GM21381 (cell line): ENCODE data around the gene DDR2.
"Not testable (repeated sequence)": the region's sequence is repeated elsewhere in the genome, so short reads cannot be mapped to it uniquely, and the experiment has no call there.

Experiments used
- ATAC-seq: cut with Tn5 transposase; IDR thresholded peaks from one replicate; pipeline ENCODE4 v1.9.1; 2021; ENCODE audit warnings: mild to moderate bottlenecking, moderate library complexity; ENCODE audit not compliant: unreplicated experiment

The DDR2 gene

GRCh38 chr1:162632217-162632666 lies at the start of gene DDR2:
Gene DDR2 (plus strand): TSS chr1:162632464. CDS start chr1:162719064, 86,600 bp downstream.
- ATAC-seq = no peak

- ATAC-seq = not testable (repeated sequence)
Observed at GRCh38 chr1:162582901-162583300, 49.4 kb upstream of the DDR2 start.

DNA sequence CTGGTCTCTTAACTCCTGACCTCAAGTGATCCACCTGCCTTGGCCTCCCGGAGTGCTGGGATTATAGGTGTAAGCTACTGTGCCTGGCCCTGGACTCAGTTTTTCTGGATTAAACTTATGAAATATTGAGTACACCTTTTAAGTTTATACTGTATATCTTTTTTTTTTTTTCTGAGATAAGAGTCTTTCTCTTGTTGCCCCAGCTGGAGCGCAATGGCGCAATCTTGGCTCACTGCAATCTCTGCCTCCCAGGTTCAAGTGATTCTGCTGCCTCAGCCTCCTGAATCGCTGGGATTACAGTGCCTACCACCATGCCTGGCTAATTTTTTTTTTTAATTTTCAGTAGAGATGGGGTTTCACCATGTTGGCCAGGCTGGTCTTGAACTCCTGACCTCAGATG lies 47.2 kb upstream of the DDR2 start:
- not testable (repeated sequence) for ATAC-seq

DNA sequence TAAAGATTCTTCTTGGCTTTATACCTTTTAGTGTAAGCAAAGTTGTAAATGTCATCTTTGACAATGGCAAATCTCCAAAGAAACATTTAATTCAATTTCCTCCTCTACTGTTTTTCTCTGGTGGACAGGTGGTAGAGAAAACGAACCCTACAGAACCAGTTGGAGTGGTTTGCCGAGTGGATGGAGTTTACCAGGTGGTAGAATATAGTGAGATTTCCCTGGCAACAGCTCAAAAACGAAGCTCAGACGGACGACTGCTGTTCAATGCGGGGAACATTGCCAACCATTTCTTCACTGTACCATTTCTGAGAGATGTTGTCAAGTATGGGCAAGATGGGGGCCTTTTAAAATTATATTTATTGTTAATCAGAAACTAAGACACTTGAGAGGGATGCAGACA lies 44.9 kb upstream of the DDR2 start:
- no peak for ATAC-seq

GRCh38 chr1:162587761-162588260 lies 44.5 kb upstream of the DDR2 start:
- no peak for ATAC-seq

- no peak for ATAC-seq
Observed at GRCh38 chr1:162590101-162590500, 42.2 kb upstream of the DDR2 start.

- no peak for ATAC-seq
Observed at GRCh38 chr1:162590686-162591085, 41.6 kb upstream of the DDR2 start.

GRCh38 chr1:162596514-162597170 lies 35.6 kb upstream of the DDR2 start:
- ATAC-seq = no peak

DNA sequence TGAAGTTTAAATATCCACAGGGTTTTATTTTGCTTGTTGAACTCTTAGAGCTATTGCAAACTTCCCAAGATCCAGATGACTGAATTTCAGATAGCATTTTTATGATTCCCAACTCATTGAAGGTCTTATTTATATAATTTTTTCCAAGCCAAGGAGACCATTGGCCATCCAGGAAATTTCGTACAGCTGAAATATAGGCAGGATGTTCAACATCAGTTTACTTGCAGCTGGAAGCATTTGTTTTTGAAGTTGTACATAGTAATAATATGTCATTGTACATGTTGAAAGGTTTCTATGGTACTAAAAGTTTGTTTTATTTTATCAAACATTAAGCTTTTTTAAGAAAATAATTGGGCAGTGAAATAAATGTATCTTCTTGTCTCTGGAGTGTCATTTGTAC lies 32.8 kb upstream of the DDR2 start:
- no peak for ATAC-seq

DNA sequence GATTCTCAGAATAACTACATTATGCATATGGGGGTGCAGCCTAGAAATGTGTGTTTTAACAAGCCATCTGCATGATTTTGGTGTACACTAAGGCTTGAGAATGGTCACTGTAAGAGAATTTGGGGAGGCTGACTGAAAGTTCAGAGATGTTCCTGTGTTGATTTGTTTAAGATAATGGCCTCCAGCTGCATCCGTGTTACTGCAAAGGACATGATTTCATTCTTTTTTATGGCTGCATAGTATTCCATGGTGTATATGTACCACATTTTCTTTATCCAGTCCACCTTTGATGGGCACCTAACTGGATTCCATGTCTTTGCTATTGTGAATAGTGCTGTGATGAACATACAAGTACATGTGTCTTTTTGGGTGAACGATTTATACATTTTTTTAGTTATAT lies 29.1 kb upstream of the DDR2 start:
- not testable (repeated sequence) for ATAC-seq

DNA sequence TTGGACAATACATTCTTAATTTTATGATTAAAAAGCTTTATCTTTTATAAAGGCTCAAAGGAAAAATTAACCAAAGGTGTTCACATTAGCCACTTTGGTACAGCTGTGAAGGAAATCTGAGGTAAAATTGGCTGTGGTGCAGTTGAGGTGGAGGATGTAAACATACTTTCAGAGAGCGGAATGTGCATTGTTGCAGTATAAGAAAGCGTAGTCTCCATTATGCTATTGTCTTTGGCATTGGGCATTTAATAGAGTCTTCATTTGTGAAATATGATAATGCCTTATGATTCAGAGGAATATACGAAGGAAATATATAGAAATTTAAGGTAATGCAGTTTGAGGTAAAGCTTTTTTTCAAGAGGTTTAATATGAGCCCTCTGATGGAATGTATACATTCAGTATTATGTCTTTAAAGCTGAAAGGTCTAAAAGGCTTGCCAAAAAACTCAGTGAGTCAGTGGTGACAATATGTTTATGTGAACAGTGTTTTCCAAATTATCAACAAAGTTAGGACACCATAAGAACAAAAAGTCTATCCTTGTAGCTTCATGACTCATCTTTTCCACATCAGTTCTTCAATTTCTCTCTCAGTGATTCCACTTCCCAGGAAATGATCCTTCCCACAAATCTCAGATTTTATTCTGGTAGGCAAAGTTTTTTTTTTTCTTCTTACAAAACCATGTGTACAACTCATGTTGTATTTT lies 26.9 kb upstream of the DDR2 start:
- no peak for ATAC-seq

DNA sequence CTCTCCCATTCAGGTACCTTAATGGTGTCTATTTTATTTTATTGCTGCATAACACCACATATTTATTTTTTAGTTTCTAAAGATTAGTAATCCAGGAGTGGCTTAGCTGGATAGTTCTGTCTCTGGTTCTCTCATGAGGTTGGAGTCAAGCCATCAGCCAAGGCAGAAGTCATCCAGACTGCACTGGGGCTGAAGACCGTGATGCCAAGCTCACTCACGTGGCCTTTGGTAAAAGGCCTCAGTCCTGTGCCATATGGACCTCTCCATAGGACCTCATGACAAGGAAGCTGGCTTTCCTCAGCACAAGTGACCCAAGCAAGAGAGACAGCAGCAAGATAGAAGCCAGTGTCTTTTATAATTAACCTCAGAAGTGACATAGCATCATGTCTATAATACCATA lies 23.0 kb upstream of the DDR2 start:
- no peak for ATAC-seq

- ATAC-seq = no peak
Observed at GRCh38 chr1:162612606-162613400, 19.5 kb upstream of the DDR2 start.

GRCh38 chr1:162616848-162617247 lies 15.4 kb upstream of the DDR2 start:
- ATAC-seq = no peak

- ATAC-seq = no peak
Observed at GRCh38 chr1:162617513-162617912, 14.8 kb upstream of the DDR2 start.

- ATAC-seq = no peak
Observed at GRCh38 chr1:162619076-162619475, 13.2 kb upstream of the DDR2 start.

DNA sequence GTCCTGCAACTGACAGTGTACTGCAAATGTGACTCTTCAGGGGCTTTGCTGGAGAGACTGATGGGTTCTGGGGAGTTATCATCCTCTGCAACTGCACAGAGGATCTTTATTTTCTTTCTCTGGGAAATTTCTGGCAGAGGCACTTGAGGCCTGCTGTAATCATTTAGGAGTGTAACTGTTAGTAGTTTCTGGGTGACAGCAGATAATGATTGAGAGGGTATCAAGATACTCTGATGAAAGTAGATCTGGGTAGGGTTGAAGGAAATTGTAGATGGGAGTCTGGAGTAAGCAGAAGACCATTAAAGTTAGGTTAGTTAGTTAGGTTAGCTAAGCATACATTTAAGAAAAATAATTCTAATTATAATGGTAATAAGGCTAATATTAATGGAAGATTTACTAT lies 11.0 kb upstream of the DDR2 start:
- ATAC-seq = no peak

DNA sequence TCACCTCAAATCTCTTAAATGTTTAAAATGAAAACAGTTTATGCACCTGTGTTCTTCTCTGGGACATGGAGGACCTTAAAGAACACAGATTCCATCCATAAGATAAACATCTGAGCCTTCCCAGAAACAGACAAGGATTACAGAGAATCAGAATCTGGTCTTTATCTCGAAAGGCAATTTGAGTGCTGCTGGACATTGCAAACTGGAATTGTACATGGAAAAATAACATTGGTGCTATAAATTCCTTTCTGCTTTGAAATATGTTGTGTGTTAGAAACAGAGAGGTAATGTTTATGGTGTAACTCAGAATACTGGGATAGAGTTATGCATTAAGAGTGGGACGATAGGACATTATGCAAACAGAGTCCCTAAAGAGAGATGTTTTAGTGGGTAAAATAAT lies 6.6 kb upstream of the DDR2 start:
- ATAC-seq = no peak

DNA sequence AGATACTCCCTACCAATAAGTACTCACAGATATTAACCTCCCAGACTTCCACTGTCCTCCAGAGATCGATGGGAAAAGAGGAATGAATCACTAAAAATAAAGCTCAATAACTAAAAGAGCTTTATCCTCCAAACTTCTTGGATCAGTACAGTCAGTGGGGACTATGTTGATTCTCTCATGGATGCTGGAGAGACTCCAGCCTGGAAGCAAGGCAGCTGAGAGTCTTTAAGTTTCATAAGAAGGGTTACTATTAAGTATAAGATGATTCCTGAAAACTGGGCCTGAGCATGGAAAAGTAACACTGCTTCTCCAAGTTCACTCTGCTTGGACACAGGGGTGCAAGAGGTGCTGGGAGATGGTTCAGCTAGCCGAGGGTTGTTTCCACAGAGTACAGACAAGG lies 6.2 kb upstream of the DDR2 start:
- no peak for ATAC-seq

- no peak for ATAC-seq
Observed at GRCh38 chr1:162626761-162627160, 5.5 kb upstream of the DDR2 start.

- ATAC-seq = no peak
Observed at GRCh38 chr1:162627662-162628296, 4.5 kb upstream of the DDR2 start.
